SHP77 (cell line): ENCODE data around the gene SV2B.

Experiments used
- DNase-seq, 2 experiments: peaks; one replicate each; lab custom pipeline; 2025; lab: John Stamatoyannopoulos, UW

The SV2B gene

GRCh38 chr15:91268510-91268909 is 168.5 kb downstream of the SV2B start:
- DNase-seq = no peak

GRCh38 chr15:91270747-91271146 is 170.7 kb downstream of the SV2B start:
- no peak for DNase-seq

DNA sequence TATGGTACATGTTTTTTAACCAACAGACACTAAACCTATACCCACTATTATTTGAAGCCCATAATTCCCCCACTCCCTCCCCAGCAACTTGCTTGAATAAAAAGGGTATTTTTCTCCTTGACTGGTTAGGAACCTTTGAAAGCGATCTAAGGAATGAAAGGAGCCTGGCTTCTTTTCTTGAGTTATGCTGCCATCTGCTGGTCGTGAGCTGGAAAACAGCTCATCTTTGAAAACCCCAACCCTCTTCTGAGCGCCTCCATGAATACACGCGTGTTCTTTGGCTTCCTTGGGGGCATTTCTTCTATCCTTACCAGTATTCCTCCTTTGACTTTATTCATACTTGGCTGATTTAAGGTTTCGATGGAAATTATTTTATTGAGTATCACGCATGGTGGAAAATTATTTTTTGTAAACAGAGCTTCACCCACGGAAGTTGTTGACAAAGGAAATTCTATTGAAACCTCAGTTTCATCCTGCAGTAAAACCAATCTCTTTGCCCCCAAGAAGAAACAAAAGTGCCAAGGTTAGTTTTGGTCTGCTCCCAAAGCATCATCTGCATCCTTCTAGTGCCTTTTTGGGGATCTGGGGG is 171.6 kb downstream of the SV2B start:
- DNase-seq = peak; percentile 58 to 62

GRCh38 chr15:91275844-91276243 is 175.8 kb downstream of the SV2B start:
- no peak for DNase-seq

- no peak for DNase-seq
Observed at GRCh38 chr15:91278951-91279350, 178.9 kb downstream of the SV2B start.

- no peak for DNase-seq
Observed at GRCh38 chr15:91279486-91279885, 179.4 kb downstream of the SV2B start.

GRCh38 chr15:91281947-91282346 is 181.9 kb downstream of the SV2B start:
- no peak for DNase-seq

DNA sequence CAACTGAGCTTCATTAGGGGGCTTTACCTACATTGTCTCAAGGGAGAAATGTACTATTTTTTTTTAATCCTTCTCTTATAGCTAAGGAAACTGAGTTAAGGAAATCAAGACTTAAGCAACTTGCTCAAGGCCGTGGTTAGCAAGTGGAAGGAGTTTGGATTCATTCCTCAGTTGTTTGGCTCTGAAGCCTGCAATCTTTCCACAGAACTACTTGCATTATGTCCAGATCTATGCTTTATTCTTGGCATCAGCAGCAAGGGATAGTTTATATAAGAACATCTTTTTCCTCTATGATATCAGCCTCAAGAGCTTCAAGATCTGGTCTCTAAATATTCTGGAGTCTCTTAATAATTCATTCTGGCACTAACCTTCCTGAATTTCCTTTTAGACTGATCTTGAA is 182.4 kb downstream of the SV2B start:
- DNase-seq = no peak

- no peak for DNase-seq
Observed at GRCh38 chr15:91283155-91283554, 183.1 kb downstream of the SV2B start.

- no peak for DNase-seq
Observed at GRCh38 chr15:91284758-91285466, 184.9 kb downstream of the SV2B start.

- DNase-seq = no peak
Observed at GRCh38 chr15:91289324-91289723, 189.3 kb downstream of the SV2B start.

GRCh38 chr15:91290553-91290952 is 190.5 kb downstream of the SV2B start:
- no peak for DNase-seq

GRCh38 chr15:91291673-91292072 is 191.6 kb downstream of the SV2B start:
- no peak for DNase-seq

GRCh38 chr15:91294344-91294743 is 194.3 kb downstream of the SV2B start:
- no peak for DNase-seq

- no peak for DNase-seq
Observed at GRCh38 chr15:91294795-91295194, 194.7 kb downstream of the SV2B start.

DNA sequence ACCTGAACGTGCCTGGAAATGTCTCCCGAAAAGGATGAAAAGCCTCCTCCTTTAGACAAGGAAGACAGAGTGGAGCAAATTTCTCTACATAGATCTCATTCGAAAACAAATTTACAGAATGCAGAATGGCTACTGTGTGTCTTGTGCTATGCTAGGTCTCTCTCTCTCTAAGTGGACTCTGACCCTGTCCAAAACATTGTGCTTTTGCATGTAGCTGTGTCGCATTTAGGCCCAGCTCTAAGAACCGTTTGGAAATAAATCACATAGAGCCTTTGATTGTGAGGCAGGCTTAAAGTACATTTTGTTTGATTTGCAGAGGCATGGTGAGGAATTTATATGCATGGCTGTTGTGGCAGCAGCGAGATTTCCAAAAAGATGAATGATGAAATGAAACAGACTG is 198.0 kb downstream of the SV2B start:
- no peak for DNase-seq

- DNase-seq = peak; percentile 72 to 79
Observed at GRCh38 chr15:91302588-91303439, 202.8 kb downstream of the SV2B start.

GRCh38 chr15:91304210-91304609 is 204.2 kb downstream of the SV2B start:
- DNase-seq = no peak

DNA sequence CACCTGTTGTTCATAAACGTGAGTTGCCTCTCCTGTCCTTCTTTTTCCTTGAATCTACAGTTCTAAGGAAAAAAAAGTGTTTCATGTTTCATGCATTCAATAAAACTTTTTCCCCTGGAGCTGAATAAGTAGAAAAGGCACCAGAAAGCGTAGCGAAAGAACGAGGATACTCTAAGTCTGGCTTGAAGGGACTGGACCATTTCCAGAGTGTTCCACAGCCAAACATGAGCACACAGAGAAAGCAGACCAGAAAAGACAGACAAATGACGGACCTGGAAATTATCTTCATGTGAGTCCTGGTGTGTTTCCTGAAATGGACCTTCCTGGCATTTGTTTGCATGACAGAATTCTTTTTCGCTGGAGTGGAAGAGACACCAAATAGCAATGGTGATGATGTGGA is 204.7 kb downstream of the SV2B start:
- no peak for DNase-seq

- DNase-seq = no peak
Observed at GRCh38 chr15:91306144-91306543, 206.1 kb downstream of the SV2B start.

- no peak for DNase-seq
Observed at GRCh38 chr15:91307601-91308000, 207.5 kb downstream of the SV2B start.

DNA sequence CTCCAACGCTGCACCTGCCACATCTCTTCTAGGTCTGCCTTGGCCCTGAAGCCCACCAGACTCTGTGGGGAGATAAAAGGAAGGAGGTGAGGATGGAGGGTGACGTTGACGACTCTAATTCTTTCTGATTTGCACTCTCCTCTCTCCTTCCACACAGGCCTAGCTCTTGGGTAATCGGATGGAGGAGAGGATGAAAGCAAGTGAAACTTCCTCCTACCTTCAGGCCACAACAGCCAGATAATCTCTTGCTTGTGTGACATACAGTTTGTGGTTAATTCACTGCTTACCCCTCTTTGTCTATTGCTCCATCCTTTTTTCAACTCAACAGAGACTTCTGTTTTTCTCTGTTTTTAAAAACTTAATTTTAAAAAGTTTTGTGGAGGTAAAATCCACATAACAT is 208.1 kb downstream of the SV2B start:
- no peak for DNase-seq

DNA sequence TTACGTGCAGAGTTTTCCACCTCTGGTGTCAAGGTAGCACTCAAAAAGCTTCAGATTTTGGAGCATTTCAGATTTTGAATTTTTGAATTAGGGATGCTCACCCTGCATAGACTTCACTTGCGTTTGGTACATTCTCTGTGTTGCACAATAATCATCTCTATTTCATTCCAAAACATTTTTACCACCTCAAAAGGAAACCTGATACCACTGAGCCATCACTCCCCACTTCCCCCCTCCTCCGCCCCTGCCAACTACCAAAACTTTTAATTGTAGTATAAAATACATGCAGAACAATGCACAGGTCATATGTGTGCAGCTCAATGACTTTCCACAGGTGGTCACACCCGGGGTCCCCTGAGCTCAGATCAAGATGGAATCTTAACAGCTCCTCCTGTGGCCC is 208.8 kb downstream of the SV2B start:
- no peak for DNase-seq
